GM23248 (cell line): ENCODE measurements around the gene EVPL. TPM values are rescaled to one million over a fixed set of nuclear protein-coding genes. Genes with fewer than 3 reads are reported as not detected.
A peak's percentile ranks its signal among the peaks of the same experiment; 100 is the strongest.
"Not testable (repeated sequence)": the region's sequence is repeated elsewhere in the genome, so short reads cannot be mapped to it uniquely, and the experiment has no call there.

Experiments used
- DNase-seq: peaks from one replicate; pipeline ENCODE4 v3.0.0-alpha.2; 2015
- H2AFZ ChIP-seq: fragments of 200-600 bp; sonication (generic); 2 replicates; pipeline ENCODE4 v1.6.1; 2016; ENCODE audit warnings: antibody characterized with exemption
- H3F3A ChIP-seq: fragments of 200-600 bp; sonication (generic); 2 replicates; pipeline ENCODE4 v1.6.1; 2016; ENCODE audit warnings: mild to moderate bottlenecking, antibody characterized with exemption, mixed run types; ENCODE audit not compliant: insufficient read depth
- H3K27ac ChIP-seq: fragments of 200-600 bp; sonication (generic); 2 replicates; pipeline ENCODE4 v1.5.1; 2016; ENCODE audit warnings: mild to moderate bottlenecking
- H3K27me3 ChIP-seq: fragments of 200-600 bp; sonication (generic); replicated peaks from 2 replicates; pipeline ENCODE4 v1.6.1; 2016; ENCODE audit warnings: mild to moderate bottlenecking; ENCODE audit not compliant: insufficient read depth
- H3K36me3 ChIP-seq: fragments of 200-600 bp; sonication (generic); 2 replicates; pipeline ENCODE4 v1.6.1; 2016; ENCODE audit warnings: low read depth, mild to moderate bottlenecking
- H3K4me1 ChIP-seq: fragments of 200-600 bp; sonication (generic); 2 replicates; pipeline ENCODE4 v1.6.1; 2016; ENCODE audit warnings: mild to moderate bottlenecking; ENCODE audit not compliant: insufficient read depth
- H3K4me2 ChIP-seq: fragments of 200-600 bp; sonication (generic); one replicate; pipeline ENCODE4 v1.6.1; 2016; ENCODE audit warnings: mild to moderate bottlenecking; ENCODE audit not compliant: unreplicated experiment
- H3K4me3 ChIP-seq: fragments of 200-600 bp; sonication (generic); 2 replicates; pipeline ENCODE4 v1.5.1; 2016; ENCODE audit warnings: mild to moderate bottlenecking
- H3K79me2 ChIP-seq: fragments of 200-600 bp; sonication (generic); 2 replicates; pipeline ENCODE4 v1.6.1; 2016; ENCODE audit warnings: mild to moderate bottlenecking; ENCODE audit not compliant: insufficient read depth
- H3K9ac ChIP-seq: fragments of 200-600 bp; sonication (generic); 2 replicates; pipeline ENCODE4 v1.6.1; 2016; ENCODE audit warnings: mild to moderate bottlenecking
- H3K9me2 ChIP-seq: fragments of 200-600 bp; sonication (generic); 2 replicates; pipeline ENCODE4 v1.6.1; 2016; ENCODE audit warnings: mixed run types, mild to moderate bottlenecking, moderate library complexity; ENCODE audit not compliant: insufficient read depth
- H3K9me3 ChIP-seq: fragments of 200-600 bp; sonication (generic); one replicate; pipeline ENCODE4 v1.6.1; 2017; ENCODE audit warnings: low read depth
- H4K20me1 ChIP-seq: fragments of 200-600 bp; sonication (generic); 2 replicates; pipeline ENCODE4 v1.6.0; 2016; ENCODE audit not compliant: insufficient read depth
- EZH2 ChIP-seq: fragments of 200-600 bp; sonication (generic); IDR thresholded peaks from 2 replicates; pipeline ENCODE4 v1.6.1; 2018; ENCODE audit warnings: antibody characterized with exemption, mild to moderate bottlenecking; ENCODE audit not compliant: insufficient read depth, poor library complexity, severe bottlenecking
- EZH2phosphoT487 ChIP-seq: fragments of 200-600 bp; sonication (generic); IDR thresholded peaks from 2 replicates; pipeline ENCODE4 v1.6.1; 2018; ENCODE audit warnings: antibody characterized with exemption, moderate library complexity, mild to moderate bottlenecking, low read depth; ENCODE audit not compliant: insufficient read depth
- WGBS, 2 experiments: methylation state at CpG; one replicate each; pipeline ENCODE4 v1.1.6; 2015 to 2017; ENCODE audit warnings: low lambda C conversion rate in 2 of 2, low coverage in 1 of 2; ENCODE audit errors: missing lambda C conversion rate in 2 of 2; 5-methylcytosine and 5-hydroxymethylcytosine counted together
- in situ Hi-C: fragments of 300-500 bp; cut with MboI; formaldehyde crosslinking; loops from 2 replicates; pipeline ENCODE4 v1.15.0; 2020
- polyA plus RNA-seq: library from polyadenylated mRNA; unstranded; fragments of >200 nt; fragmentation: Nextera tagmentation; extraction: Ambion mirVana; gene quantifications from 2 replicates; pipeline ENCODE4 v1.2.1, GENCODE V29; 2016
- total RNA-seq: library from RNA; depleted of rRNA; stranded (reverse); fragments of >200 nt; shearing (Covaris generic); gene quantifications from 2 replicates; pipeline ENCODE4 v1.2.3, GENCODE V29; 2014

EVPL gene
- total and polyA plus RNA-seq, 2 experiments from 2014 or later = not detected

GRCh38 chr17:75975757-75976174 lies 51.3 kb downstream of the EVPL start:
- Histone ChIP-seq H3K4me2 (peak overlapping the region; percentile 77), H3F3A (peaks cover 11% of the 10 kb centered on the region), H3K4me3 (peak overlapping the region; percentile 51), H2AFZ (no peak overlapping the region), H4K20me1 (no peaks in the 10 kb centered on the region), H3K9me3 (no peaks in the 10 kb centered on the region), H3K36me3 (no peaks in the 10 kb centered on the region), H3K9ac (peak overlapping the region; percentile 47), H3K4me1 (peaks cover 23% of the 10 kb centered on the region), H3K79me2 (peaks cover 83% of the 10 kb centered on the region), H3K27ac (peak overlapping the region; percentile 15; the same call in 1 of the 2 replicates), H3K27me3 (no peaks in the 10 kb centered on the region), H3K9me2 (no peaks in the 10 kb centered on the region)
- TF ChIP-seq EZH2 (no peak), EZH2phosphoT487 (no peak)
- DNase-seq = peak; percentile 30
- in situ Hi-C loops = no loop called here
- WGBS, 2 experiments = 9 to 11% methylated on average over 5 of the region's 5 CpGs

- H3K27me3 ChIP-seq, H2AFZ ChIP-seq, H3K36me3 ChIP-seq, in situ Hi-C loops, H3K9me3 ChIP-seq, DNase-seq, H3K9ac ChIP-seq, H3K9me2 ChIP-seq, H4K20me1 ChIP-seq, H3K27ac ChIP-seq: not testable (repeated sequence)
- H3K79me2 ChIP-seq = peaks cover 84% of the 10 kb centered on the region
- peaks cover 11% of the 10 kb centered on the region for H3F3A ChIP-seq
- peak overlapping the region; percentile 77 for H3K4me2 ChIP-seq
- H3K4me3 ChIP-seq = peak overlapping the region; percentile 51; the same call in 1 of the 2 replicates
- H3K4me1 ChIP-seq = peaks cover 21% of the 10 kb centered on the region
- 94 to 97% methylated on average over 6 of the region's 6 CpGs for WGBS, 2 experiments
Measured at GRCh38 chr17:75975187-75975586, 51.9 kb downstream of the EVPL start.

DNA sequence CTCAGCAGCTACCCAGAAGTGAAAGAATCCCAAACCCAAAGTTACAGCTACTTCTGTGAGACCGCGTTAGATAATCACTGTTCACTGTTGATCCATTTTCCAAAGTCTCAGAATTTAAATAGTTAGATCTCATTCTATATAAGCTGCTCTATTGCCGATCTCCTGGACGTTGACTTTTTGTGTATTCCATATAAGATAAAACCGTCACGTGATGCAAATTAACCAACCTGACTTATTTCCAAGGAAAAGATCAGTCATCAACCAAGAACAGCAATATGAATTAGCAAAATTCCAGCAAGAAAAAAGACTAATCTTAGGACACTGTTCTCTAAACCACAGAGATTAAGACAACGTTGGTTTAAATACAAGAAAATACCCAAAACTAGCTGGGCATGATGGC lies 56.5 kb downstream of the EVPL start:
- no peak for TF ChIP-seq EZH2phosphoT487
- no peak for TF ChIP-seq EZH2
- in situ Hi-C loops = no loop called here
- H3K27me3 ChIP-seq = no peaks in the 10 kb centered on the region
- peaks cover 12% of the 10 kb centered on the region for H3F3A ChIP-seq
- H2AFZ ChIP-seq = no peak overlapping the region
- peaks cover 5% of the 10 kb centered on the region; the same call in 1 of the 2 replicates for H3K36me3 ChIP-seq
- H3K4me3 ChIP-seq = no peak overlapping the region
- peaks cover 10% of the 10 kb centered on the region; the same call in 1 of the 2 replicates for H3K4me1 ChIP-seq
- no peak overlapping the region for H3K9ac ChIP-seq
- H3K27ac ChIP-seq = no peak overlapping the region
- no peaks in the 10 kb centered on the region for H3K9me3 ChIP-seq
- H3K4me2 ChIP-seq = no peak overlapping the region
- H3K79me2 ChIP-seq = peaks cover 89% of the 10 kb centered on the region
- no peak for DNase-seq
- WGBS, 2 experiments = 67 to 68% methylated on average over 7 of the region's 7 CpGs
- H4K20me1 ChIP-seq = no peaks in the 10 kb centered on the region
- H3K9me2 ChIP-seq = no peaks in the 10 kb centered on the region

- Histone ChIP-seq H3K79me2 (peaks cover 89% of the 10 kb centered on the region), H3K36me3 (peaks cover 5% of the 10 kb centered on the region; the same call in 1 of the 2 replicates), H3K9me2 (no peaks in the 10 kb centered on the region), H3K9me3 (no peaks in the 10 kb centered on the region), H3K4me1 (peaks cover 7% of the 10 kb centered on the region; the same call in 1 of the 2 replicates), H3K27me3 (no peaks in the 10 kb centered on the region), H3K27ac (no peak overlapping the region), H3K9ac (no peak overlapping the region), H3F3A (peaks cover 12% of the 10 kb centered on the region), H3K4me3 (no peak overlapping the region), H2AFZ (no peak overlapping the region), H4K20me1 (no peaks in the 10 kb centered on the region), H3K4me2 (no peak overlapping the region)
- WGBS, 2 experiments = 38 to 42% methylated on average over 4 of the region's 4 CpGs
- in situ Hi-C loops = no loop called here
- peak; percentile 52 for DNase-seq
- no peak for TF ChIP-seq EZH2
- TF ChIP-seq EZH2phosphoT487 = no peak
Measured at GRCh38 chr17:75970011-75970523, 57.0 kb downstream of the EVPL start.

GRCh38 chr17:75969044-75969443 lies 58.1 kb downstream of the EVPL start:
- H3K9me2 ChIP-seq, H4K20me1 ChIP-seq, H3K36me3 ChIP-seq, H3K4me1 ChIP-seq, H3K9ac ChIP-seq, H3K27ac ChIP-seq, H2AFZ ChIP-seq, DNase-seq, H3K4me3 ChIP-seq, H3K27me3 ChIP-seq, in situ Hi-C loops, H3K4me2 ChIP-seq, H3K9me3 ChIP-seq: not testable (repeated sequence)
- peaks cover 12% of the 10 kb centered on the region; the same call in 1 of the 2 replicates for H3F3A ChIP-seq
- WGBS, 2 experiments = 90 to 91% methylated on average over 10 of the region's 10 CpGs
- peaks cover 91% of the 10 kb centered on the region for H3K79me2 ChIP-seq
